ENCODE results near the gene SYCN. TPM values are rescaled to one million over a fixed set of nuclear protein-coding genes. Genes with fewer than 3 reads are reported as not detected.

Gene SYCN
- total RNA-seq, 1 experiment from 2014 or later: not detected

DNA sequence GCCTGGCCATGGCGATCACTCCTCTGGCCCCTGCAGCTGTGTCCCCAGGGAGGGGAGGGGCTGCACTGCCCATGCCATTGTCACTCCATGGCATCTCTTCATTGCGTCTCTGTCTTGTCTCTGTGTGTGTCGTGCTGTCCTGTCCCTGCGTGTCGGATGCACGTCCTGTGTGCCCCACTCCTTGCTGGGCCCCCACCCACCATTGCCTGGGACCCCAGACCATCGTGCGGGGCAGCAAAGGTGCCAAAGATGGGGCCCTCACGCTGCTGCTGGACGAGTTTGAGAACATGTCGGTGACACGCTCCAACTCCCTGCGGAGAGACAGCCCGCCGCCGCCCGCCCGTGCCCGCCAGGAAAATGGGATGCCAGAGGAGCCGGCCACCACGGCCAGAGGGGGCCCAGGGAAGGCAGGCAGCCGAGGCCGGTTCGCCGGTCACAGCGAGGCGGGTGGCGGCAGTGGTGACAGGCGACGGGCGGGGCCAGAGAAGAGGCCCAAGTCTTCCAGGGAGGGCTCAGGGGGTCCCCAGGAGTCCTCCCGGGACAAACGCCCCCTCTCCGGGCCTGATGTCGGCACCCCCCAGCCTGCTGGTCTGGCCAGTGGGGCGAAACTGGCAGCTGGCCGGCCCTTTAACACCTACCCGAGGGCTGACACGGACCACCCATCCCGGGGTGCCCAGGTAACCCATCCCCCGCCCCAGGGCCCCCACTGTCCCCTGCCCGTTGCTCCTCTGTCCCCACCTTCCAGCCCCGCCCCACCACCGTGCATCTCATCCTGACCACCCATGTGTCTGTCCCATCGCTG lies 31.2 kb downstream of the SYCN start:
- Histone ChIP-seq H3K9me2 (ENCODE audit: insufficient read depth) (no peaks in the 10 kb centered on the region), H3K9me3 (ENCODE audit: control insufficient read depth in 1 of 2, insufficient read depth in 1 of 2, low read depth in 1 of 2, low read length in 2 of 2) (no peaks in the 10 kb centered on the region), H3K4me1 (ENCODE audit: control insufficient read depth in 1 of 2, insufficient read depth in 2 of 2, low read length in 2 of 2) (peaks cover under 1 to 1% of the 10 kb centered on the region in 2 experiments; a peak in 2 of 4 replicates), H3K27ac (ENCODE audit: low read depth, low read length) (no peak overlapping the region), H3K4me2 (ENCODE audit: low read length) (no peak overlapping the region), H3K79me2 (ENCODE audit: insufficient read depth, low read length) (no peaks in the 10 kb centered on the region), H2AFZ (ENCODE audit: low read depth, low read length, poor library complexity, severe bottlenecking) (no peak overlapping the region), H4K20me1 (ENCODE audit: insufficient read depth) (no peaks in the 10 kb centered on the region), H3K9ac (ENCODE audit: low read length) (no peak overlapping the region), H3K27me3 (ENCODE audit: insufficient read depth, low read length) (no peaks in the 10 kb centered on the region), H3K4me3 (replicated peaks in 1 of 2; ENCODE audit: low read depth in 1 of 2, low read length in 2 of 2) (no peak overlapping the region), H3K36me3 (ENCODE audit: control insufficient read depth in 1 of 2, insufficient read depth in 2 of 2, low read length in 2 of 2) (peaks cover 5% of the 10 kb centered on the region in 2 experiments; a peak in 2 of 4 replicates)
- TSS peak; percentile 19 for BruUV-seq (replicated peaks)
- POLR2A ChIA-PET: no interaction called here
- CTCF ChIA-PET: no interaction called here
- intact Hi-C loops (cut with micrococcal nuclease): no loop called here
- TF ChIP-seq EZH2phosphoT487 (IDR thresholded peaks at IDR 0.05; ENCODE audit: borderline replicate concordance) (no peak), FOSL1 (IDR thresholded peaks at IDR 0.05; ENCODE audit: low read depth) (no peak), POLR2A (IDR thresholded peaks at IDR 0.05; ENCODE audit: borderline replicate concordance, extremely low read depth, insufficient read depth, insufficient read length) (no peak)
- TF ChIP-seq, protein P1, sequence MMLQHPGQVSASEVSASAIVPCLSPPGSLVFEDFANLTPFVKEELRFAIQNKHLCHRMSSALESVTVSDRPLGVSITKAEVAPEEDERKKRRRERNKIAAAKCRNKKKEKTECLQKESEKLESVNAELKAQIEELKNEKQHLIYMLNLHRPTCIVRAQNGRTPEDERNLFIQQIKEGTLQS (IDR thresholded peaks at IDR 0.05): no peak
- no peak for DNase-seq (ENCODE audit: low read depth, low spot score)
- RAD21 ChIA-PET (ENCODE audit: low non-redundant PET in 1 of 2, low total read pairs in 2 of 2, uncharacterized antibody in 2 of 2, unreplicated experiment in 2 of 2): no interaction called here
- ATAC-seq: no peak

DNA sequence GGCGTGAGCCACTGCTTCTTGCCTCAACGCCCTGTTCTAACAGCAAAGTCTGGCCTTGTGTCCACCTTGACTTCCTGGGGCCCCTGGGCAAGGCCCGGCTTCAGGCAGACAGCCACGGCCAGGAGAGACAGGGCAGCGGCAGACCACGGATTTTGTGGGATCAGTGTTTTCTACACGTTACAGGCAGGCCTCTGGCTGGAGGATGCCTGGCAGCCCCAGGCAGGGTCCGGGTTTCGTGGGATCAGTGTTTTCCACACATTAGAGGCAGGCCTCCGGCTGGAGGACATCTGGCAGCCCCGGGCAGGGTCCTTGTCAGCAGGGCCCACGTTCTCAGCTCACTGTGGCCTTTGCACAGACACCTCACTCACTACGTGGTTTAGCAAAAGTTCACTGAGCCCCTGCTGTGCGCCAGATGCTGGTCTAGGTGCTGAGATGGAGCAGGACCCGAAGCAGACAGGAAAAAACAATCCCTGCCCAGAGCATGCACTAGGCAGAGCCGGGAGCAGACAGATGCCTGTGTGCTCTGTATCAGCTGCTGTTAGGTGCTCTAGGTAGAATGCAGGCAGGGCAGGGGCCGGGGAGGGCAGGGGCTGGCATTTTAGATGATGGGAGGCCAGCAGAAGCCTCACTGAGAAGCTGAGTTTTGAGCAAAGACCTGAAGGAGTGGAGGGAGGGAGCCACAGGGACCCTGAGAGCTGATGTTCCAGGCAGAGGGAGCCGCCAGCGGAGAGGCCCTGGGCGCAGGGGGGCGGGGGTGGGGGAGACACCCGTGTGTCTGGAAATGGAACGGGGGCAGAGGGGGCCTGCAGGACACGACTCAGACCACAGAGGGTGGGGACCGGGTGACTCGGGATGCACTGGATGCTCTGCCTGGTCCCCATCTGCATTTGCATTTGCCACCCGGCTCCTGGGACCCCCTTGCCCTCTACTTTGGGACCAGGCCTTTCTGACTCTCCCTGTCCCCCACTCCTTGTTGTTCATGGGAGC lies 32.3 kb downstream of the SYCN start:
- Histone ChIP-seq H3K9me3 (ENCODE audit: control insufficient read depth in 1 of 2, insufficient read depth in 1 of 2, low read depth in 1 of 2, low read length in 2 of 2) (no peaks in the 10 kb centered on the region), H2AFZ (ENCODE audit: low read depth, low read length, poor library complexity, severe bottlenecking) (no peak overlapping the region), H4K20me1 (ENCODE audit: insufficient read depth) (no peaks in the 10 kb centered on the region), H3K36me3 (ENCODE audit: control insufficient read depth in 1 of 2, insufficient read depth in 2 of 2, low read length in 2 of 2) (peaks cover 3 to 5% of the 10 kb centered on the region in 2 experiments; a peak in 2 of 4 replicates), H3K27ac (ENCODE audit: low read depth, low read length) (no peak overlapping the region), H3K79me2 (ENCODE audit: insufficient read depth, low read length) (peaks cover 2% of the 10 kb centered on the region; the same call in 1 of the 2 replicates), H3K27me3 (ENCODE audit: insufficient read depth, low read length) (no peaks in the 10 kb centered on the region), H3K4me1 (ENCODE audit: control insufficient read depth in 1 of 2, insufficient read depth in 2 of 2, low read length in 2 of 2) (peaks cover 9 to 12% of the 10 kb centered on the region in 2 experiments; a peak in 2 of 4 replicates), H3K9ac (ENCODE audit: low read length) (no peak overlapping the region), H3K4me3 (replicated peaks in 1 of 2; ENCODE audit: low read depth in 1 of 2, low read length in 2 of 2) (no peak overlapping the region), H3K4me2 (ENCODE audit: low read length) (no peak overlapping the region), H3K9me2 (ENCODE audit: insufficient read depth) (no peaks in the 10 kb centered on the region)
- BruUV-seq (replicated peaks): no TSS peak
- no peak for ATAC-seq
- intact Hi-C loops (cut with micrococcal nuclease): no loop called here
- POLR2A ChIA-PET: no interaction called here
- CTCF ChIA-PET: no interaction called here
- RAD21 ChIA-PET (ENCODE audit: low non-redundant PET in 1 of 2, low total read pairs in 2 of 2, uncharacterized antibody in 2 of 2, unreplicated experiment in 2 of 2): no interaction called here
- no peak for DNase-seq (ENCODE audit: low read depth, low spot score)
- no peak for TF ChIP-seq SRF (IDR thresholded peaks at IDR 0.05; ENCODE audit: low read depth)
- no peak for TF ChIP-seq ELF1 (IDR thresholded peaks at IDR 0.05; ENCODE audit: borderline replicate concordance, low read depth)
- no peak for TF ChIP-seq CEBPB (IDR thresholded peaks at IDR 0.05; ENCODE audit: low read depth)
- TF ChIP-seq, protein P2, sequence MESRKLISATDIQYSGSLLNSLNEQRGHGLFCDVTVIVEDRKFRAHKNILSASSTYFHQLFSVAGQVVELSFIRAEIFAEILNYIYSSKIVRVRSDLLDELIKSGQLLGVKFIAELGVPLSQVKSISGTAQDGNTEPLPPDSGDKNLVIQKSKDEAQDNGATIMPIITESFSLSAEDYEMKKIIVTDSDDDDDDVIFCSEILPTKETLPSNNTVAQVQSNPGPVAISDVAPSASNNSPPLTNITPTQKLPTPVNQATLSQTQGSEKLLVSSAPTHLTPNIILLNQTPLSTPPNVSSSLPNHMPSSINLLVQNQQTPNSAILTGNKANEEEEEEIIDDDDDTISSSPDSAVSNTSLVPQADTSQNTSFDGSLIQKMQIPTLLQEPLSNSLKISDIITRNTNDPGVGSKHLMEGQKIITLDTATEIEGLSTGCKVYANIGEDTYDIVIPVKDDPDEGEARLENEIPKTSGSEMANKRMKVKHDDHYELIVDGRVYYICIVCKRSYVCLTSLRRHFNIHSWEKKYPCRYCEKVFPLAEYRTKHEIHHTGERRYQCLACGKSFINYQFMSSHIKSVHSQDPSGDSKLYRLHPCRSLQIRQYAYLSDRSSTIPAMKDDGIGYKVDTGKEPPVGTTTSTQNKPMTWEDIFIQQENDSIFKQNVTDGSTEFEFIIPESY (IDR thresholded peaks at IDR 0.05; ENCODE audit: extremely low read depth, insufficient replicate concordance, low read length): no peak
- no peak for TF ChIP-seq YY1 (IDR thresholded peaks at IDR 0.05; ENCODE audit: extremely low read depth, insufficient replicate concordance, low read depth, low read length)
- no peak for TF ChIP-seq ZNF274 (IDR thresholded peaks at IDR 0.05; ENCODE audit: low read depth, low read length)
- TF ChIP-seq POLR2A (IDR thresholded peaks at IDR 0.05; ENCODE audit: borderline replicate concordance, extremely low read depth, insufficient read depth, insufficient read length): no peak
- no peak for TF ChIP-seq TCF7L2 (IDR thresholded peaks at IDR 0.05; ENCODE audit: borderline replicate concordance, extremely low read depth, insufficient read depth, insufficient read length)

All from HCT116 (cell line).